B cell (primary cell): Measurements from ENCODE around the gene GANAB. TPM values are rescaled to one million over a fixed set of nuclear protein-coding genes. Genes with fewer than 3 reads are reported as not detected.

ENCODE experiments used
- ATAC-seq: fragments of 200-7000 bp; cut with Tn5 transposase; one replicate; pipeline ENCODE4 v1.10.0; 2021; ENCODE audit warnings: low read depth, mild to moderate bottlenecking, moderate number of reproducible peaks, moderate library complexity
- CTCF ChIA-PET: fragments of 350-600 bp; sonication (Branson Sonifier 250); formaldehyde crosslinking; loops from one replicate; lab custom pipeline; 2021; ENCODE audit warnings: antibody characterized with exemption, inconsistent platforms; lab: Charles Lee
- POLR2A ChIA-PET: fragments of 350-600 bp; sonication (Branson Sonifier 250); formaldehyde crosslinking; loops from one replicate; lab custom pipeline; 2021; ENCODE audit warnings: antibody characterized with exemption; lab: Charles Lee
- DNase-seq: peaks from one replicate; pipeline ENCODE4 v3.0.0; 2013
- H2AFZ ChIP-seq: 2 replicates; pipeline ENCODE4 v1.6.1; 2012; ENCODE audit warnings: mild to moderate bottlenecking, low read depth, low read length; ENCODE audit not compliant: insufficient read depth, poor library complexity, severe bottlenecking
- H3K27ac ChIP-seq, 2 donors: 1 replicate in 1 of 2; 2 replicates in 1 of 2; pipeline ENCODE4 v1.5.1; 2012 to 2013; ENCODE audit warnings: low read length in 2 of 2, mild to moderate bottlenecking in 2 of 2, moderate library complexity in 1 of 2
- H3K27me3 ChIP-seq, 4 experiments: fragments of 200-600 bp in 1 of 4; sonication (generic) in 1 of 4; replicated peaks in 1 of 4; 1 replicate in 2 of 4; 2 replicates in 2 of 4; pipeline versions ENCODE4 v1.6.1 to v1.7.0; 2013 to 2016; ENCODE audit warnings: low read length in 3 of 4, mild to moderate bottlenecking in 2 of 4, mixed read lengths in 1 of 4, moderate library complexity in 1 of 4; ENCODE audit not compliant: insufficient read depth in 4 of 4, control insufficient read depth in 3 of 4; ENCODE audit errors: control extremely low read depth in 1 of 4
- H3K36me3 ChIP-seq, 2 experiments: replicated peaks in 1 of 2; 1 replicate in 1 of 2; 2 replicates in 1 of 2; pipeline versions ENCODE4 v1.6.1 to v1.7.1; 2013; ENCODE audit warnings: low read length in 1 of 2; ENCODE audit not compliant: insufficient read depth in 2 of 2, control insufficient read depth in 1 of 2; ENCODE audit errors: control extremely low read depth in 1 of 2, extremely low read depth in 1 of 2
- H3K4me1 ChIP-seq, 2 donors: fragments of 200-600 bp in 1 of 2; sonication (generic) in 1 of 2; 1 replicate in 1 of 2; 2 replicates in 1 of 2; pipeline versions ENCODE4 v1.5.1 to v1.6.1; 2013 to 2017; ENCODE audit warnings: low read length in 2 of 2; ENCODE audit not compliant: control insufficient read depth in 2 of 2, insufficient read depth in 2 of 2
- H3K4me2 ChIP-seq: replicated peaks from 2 replicates; pipeline ENCODE3; 2012; ENCODE audit warnings: mild to moderate bottlenecking, low read depth, low read length; ENCODE audit not compliant: poor library complexity, severe bottlenecking
- H3K4me3 ChIP-seq, 5 experiments: fragments of 200-600 bp in 1 of 5; sonication (generic) in 1 of 5; 1 replicate in 3 of 5; 2 replicates in 2 of 5; pipeline versions ENCODE4 v1.5.1 to v1.7.0; 2011 to 2016; ENCODE audit warnings: low read length in 4 of 5, mild to moderate bottlenecking in 4 of 5, low read depth in 2 of 5, control low read depth in 1 of 5, moderate library complexity in 1 of 5; ENCODE audit not compliant: insufficient read depth in 1 of 5; ENCODE audit errors: control extremely low read depth in 1 of 5, extremely low read depth in 1 of 5
- H3K79me2 ChIP-seq: fragments of 200-600 bp; sonication (generic); one replicate; pipeline ENCODE4 v1.6.0; 2016; ENCODE audit warnings: low read length; ENCODE audit not compliant: control insufficient read depth, insufficient read depth
- H3K9ac ChIP-seq: fragments of 200-600 bp; sonication (generic); 2 replicates; pipeline ENCODE4 v1.6.1; 2017; ENCODE audit warnings: mild to moderate bottlenecking, low read length, moderate library complexity
- H3K9me3 ChIP-seq, 3 donors: one replicate each; pipeline versions ENCODE4 v1.6.1 to v1.7.1; 2013; ENCODE audit warnings: low read length in 2 of 3; ENCODE audit not compliant: control insufficient read depth in 2 of 3, insufficient read depth in 1 of 3; ENCODE audit errors: control extremely low read depth in 1 of 3
- H4K20me1 ChIP-seq: 2 replicates; pipeline ENCODE4 v1.6.0; 2012; ENCODE audit warnings: mild to moderate bottlenecking, low read length; ENCODE audit not compliant: insufficient read depth, control insufficient read depth, poor library complexity, severe bottlenecking
- H3K27ac Mint-ChIP-seq: one replicate; pipeline ENCODE4 v1.8.0; 2021; ENCODE audit warnings: mixed read lengths
- H3K27me3 Mint-ChIP-seq: one replicate; pipeline ENCODE4 v1.8.0; 2021; ENCODE audit warnings: mixed read lengths
- H3K4me1 Mint-ChIP-seq: one replicate; pipeline ENCODE4 v1.8.0; 2021; ENCODE audit warnings: mixed read lengths
- H3K4me3 Mint-ChIP-seq: one replicate; pipeline ENCODE4 v1.8.0; 2021; ENCODE audit warnings: mixed read lengths
- H3K9me3 Mint-ChIP-seq: one replicate; pipeline ENCODE4 v1.8.0; 2022; ENCODE audit warnings: mixed read lengths; ENCODE audit not compliant: insufficient read depth
- CTCF ChIP-seq: fragments of 200-600 bp; IDR thresholded peaks from one replicate; pipeline ENCODE4 v1.8.0; 2022; ENCODE audit warnings: antibody characterized with exemption, mild to moderate bottlenecking
- EZH2 ChIP-seq: IDR thresholded peaks from 2 replicates; pipeline ENCODE4 v1.6.1; 2012; ENCODE audit warnings: borderline replicate concordance, low read depth, mild to moderate bottlenecking, moderate library complexity, low read length; ENCODE audit not compliant: insufficient read depth, poor library complexity, severe bottlenecking
- WGBS: methylation state at CpG from one replicate; pipeline ENCODE4 v1.1.5; 2013; ENCODE audit warnings: missing lambda C conversion rate; ENCODE audit not compliant: insufficient coverage; 5-methylcytosine and 5-hydroxymethylcytosine counted together
- intact Hi-C: fragments of 100-400 bp; cut with micrococcal nuclease; formaldehyde crosslinking; loops from one replicate; pipeline ENCODE4 v1.10.0; 2022
- polyA minus RNA-seq: library from RNA; depleted of rRNA, polyadenylated mRNA; stranded (reverse); fragments of >200 nt; gene quantifications from 2 replicates; pipeline ENCODE4 v1.2.3, GENCODE V29; 2012
- polyA plus RNA-seq: library from polyadenylated mRNA; depleted of rRNA; stranded (reverse); fragments of >200 nt; gene quantifications from 2 replicates; pipeline ENCODE4 v1.2.3, GENCODE V29; 2012
- total RNA-seq, 2 donors: library from RNA; stranded (reverse); fragments of 120-200 nt in 1 of 2; gene quantifications; 1 replicate in 1 of 2; 2 replicates in 1 of 2; pipeline versions ENCODE4 v1.2.3 to v1.2.4, GENCODE V29; 2013 to 2022

The GANAB gene
- 190 and 204 TPM in 2 replicates for total RNA-seq
- total RNA-seq (2013), result 95.4 TPM
- polyA plus RNA-seq, result 98.7 and 139 TPM in 2 replicates
- 80.2 and 103 TPM in 2 replicates for polyA minus RNA-seq

GRCh38 chr11:62645946-62646824 is at the start of gene GANAB:
Gene GANAB, minus strand, starts transcription at chr11:62646613. Its CDS starts 14 bp downstream, at chr11:62646599.
- DNase-seq (peak; percentile 97), ATAC-seq (peak; percentile 99)
- Histone ChIP-seq H3K79me2 (peaks cover 72% of the 10 kb centered on the region), H4K20me1 (peaks cover 14% of the 10 kb centered on the region), H3K27me3 (no peaks in the 10 kb centered on the region), H3K9me3 (no peaks in the 10 kb centered on the region), H3K4me1 (peaks cover 14 to 21% of the 10 kb centered on the region in 2 donors), H3K9ac (peak within 1 kb of the TSS; percentile 90), H3K4me2 (peak within 1 kb of the TSS; percentile 84), H3K36me3 (peaks cover 0 to 40% of the 10 kb centered on the region in 2 experiments), H3K4me3 (peak within 1 kb of the TSS; percentile 54 to 98 (median 90)), H3K27ac (peak within 1 kb of the TSS; percentile 75 to 89), H2AFZ (peak within 1 kb of the TSS; percentile 76)
- H3K9me3 Mint-ChIP-seq, result no peaks in the 10 kb centered on the region
- peak within 1 kb of the TSS; percentile 97 for H3K4me3 Mint-ChIP-seq
- POLR2A ChIA-PET, result interaction anchor here (0.5 to 4.7 kb wide), 11 partner anchors 18 to 205 kb away, joined by 3 to 32 read pairs (median 4); partner anchors contain the start of genes C11orf98, CSKMT, LBHD1 and TMEM223
- H3K4me1 Mint-ChIP-seq, result peaks cover 26% of the 10 kb centered on the region
- 1% methylated on average over 71 of the region's 73 CpGs for WGBS
- H3K27ac Mint-ChIP-seq, result peak within 1 kb of the TSS; percentile 95
- TF ChIP-seq EZH2 (no peak), CTCF (no peak)
- CTCF ChIA-PET, result interaction anchor here (0.8 to 1.6 kb wide), 6 partner anchors 26 to 140 kb away, joined by 3 to 5 read pairs (median 3); partner anchors contain the start of genes MTA2 and TUT1
- no peaks in the 10 kb centered on the region for H3K27me3 Mint-ChIP-seq
- intact Hi-C loops, result loop anchor here (1.0 to 2.0 kb wide), 9 partner anchors 19 to 186 kb away; partner anchors contain the start of genes C11orf98, CSKMT, EML3 and MTA2
